H1 (cell line): ENCODE results near the gene SLC35F1. TPM values are rescaled to one million over a fixed set of nuclear protein-coding genes. Genes with fewer than 3 reads are reported as not detected.

Source experiments
- BRCA1 ChIP-seq: IDR thresholded peaks from 2 replicates; pipeline ENCODE4 v1.6.1; 2012; ENCODE audit warnings: low read depth, low read length, improper control_type of control experiment
- CHD1 ChIP-seq: IDR thresholded peaks from 2 replicates; pipeline ENCODE4 v1.6.1; 2012; ENCODE audit warnings: low read depth, low read length, improper control_type of control experiment
- RNF2 ChIP-seq: fragments of 200-900, 300-1000 bp; sonication (generic); IDR thresholded peaks from 2 replicates; pipeline ENCODE4 v1.7.1; 2016; ENCODE audit warnings: borderline replicate concordance, low read depth, mild to moderate bottlenecking, antibody characterized with exemption, low read length; ENCODE audit not compliant: poor library complexity, severe bottlenecking; ENCODE audit errors: missing control alignments
- YY1 ChIP-seq: IDR thresholded peaks from 2 replicates; pipeline ENCODE4 v1.6.1; 2011; ENCODE audit warnings: low read depth, mild to moderate bottlenecking, low read length
- polyA plus RNA-seq, 7 experiments: library from polyadenylated mRNA; depleted of rRNA in 3 of 7; stranded (reverse) in 5 of 7; unstranded in 2 of 7; fragments of >200 nt in 5 of 7; fragments of 200-250 nt in 2 of 7; gene quantifications; 1 replicate in 5 of 7; 2 replicates in 1 of 7; 4 replicates in 1 of 7; pipeline versions ENCODE4 v1.2.1 to v1.2.3, GENCODE V29; 2011 to 2013; ENCODE audit warnings: missing spikeins in 2 of 7, mixed read lengths in 2 of 7
- total RNA-seq: library from RNA; stranded (reverse); fragmentation: NEBNext Ultra II Directional; extraction: Animal tissue kit (Norgen Biotek cat#: 25700); gene quantifications from 2 replicates; pipeline ENCODE4 v1.2.1, GENCODE V29; 2021
- TF ChIP-seq, protein P1 (sequence below): fragments of 300-600 bp; sonication (generic); IDR thresholded peaks from 2 replicates; pipeline ENCODE4 v1.7.1; 2012; ENCODE audit warnings: low read length, moderate library complexity, mild to moderate bottlenecking, inconsistent platforms; ENCODE audit not compliant: insufficient replicate concordance
- TF ChIP-seq, protein P2 (sequence below): IDR thresholded peaks from 2 replicates; pipeline ENCODE4 v1.6.1; 2012; ENCODE audit warnings: inconsistent platforms

The SLC35F1 gene
- total and polyA plus RNA-seq, 2 of the 8 experiments (the other 6 are each of a cell fraction or from before 2014, with no cell fraction given), result 7.0 to 10.0 TPM

DNA sequence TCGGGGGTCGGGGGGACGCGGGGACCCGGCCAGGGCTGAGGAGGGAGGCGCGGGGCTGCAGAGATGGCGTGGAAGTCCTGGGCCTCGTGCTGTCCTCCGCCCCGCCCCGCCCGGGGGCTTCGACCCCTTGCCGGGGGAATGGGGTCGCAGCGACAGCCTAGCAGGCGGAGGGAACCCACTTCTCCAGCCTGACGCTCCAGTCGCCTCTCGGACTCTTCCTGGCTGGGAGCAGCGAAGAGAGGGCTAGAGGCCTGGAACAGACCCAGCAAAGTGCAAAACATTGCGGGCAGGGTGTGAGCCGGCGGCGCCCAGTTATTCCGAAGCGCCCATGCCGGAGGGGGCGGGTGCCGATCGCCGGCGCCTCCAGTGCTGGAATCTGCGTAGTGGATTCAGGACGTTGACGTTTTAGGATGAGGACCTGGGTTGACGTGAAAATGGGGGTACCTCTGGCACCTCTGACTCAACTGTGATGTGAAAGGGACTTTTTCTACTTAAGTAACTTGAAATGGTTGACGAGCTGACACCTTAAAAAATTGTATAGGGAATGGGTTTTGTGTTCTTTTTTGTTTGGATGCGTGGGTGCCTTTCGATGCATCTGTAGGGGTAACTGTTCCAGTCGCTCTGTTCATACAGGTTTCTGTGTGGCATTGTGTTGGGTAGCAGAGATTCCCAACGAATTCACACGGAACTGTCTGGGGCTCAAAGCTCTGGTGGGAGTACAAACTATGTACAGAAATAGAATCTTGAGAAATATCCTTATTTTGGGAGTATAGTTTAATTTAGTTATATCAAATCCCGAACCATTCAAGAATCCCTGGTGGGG lies 1.4 kb downstream of the SLC35F1 start (continued):
- TF ChIP-seq RNF2 (peak; percentile 39), YY1 (0 out of 2 replicates have a peak, but pooled peaks have one; percentile 6), CHD1 (no peak), BRCA1 (no peak)
- TF ChIP-seq, protein P1, sequence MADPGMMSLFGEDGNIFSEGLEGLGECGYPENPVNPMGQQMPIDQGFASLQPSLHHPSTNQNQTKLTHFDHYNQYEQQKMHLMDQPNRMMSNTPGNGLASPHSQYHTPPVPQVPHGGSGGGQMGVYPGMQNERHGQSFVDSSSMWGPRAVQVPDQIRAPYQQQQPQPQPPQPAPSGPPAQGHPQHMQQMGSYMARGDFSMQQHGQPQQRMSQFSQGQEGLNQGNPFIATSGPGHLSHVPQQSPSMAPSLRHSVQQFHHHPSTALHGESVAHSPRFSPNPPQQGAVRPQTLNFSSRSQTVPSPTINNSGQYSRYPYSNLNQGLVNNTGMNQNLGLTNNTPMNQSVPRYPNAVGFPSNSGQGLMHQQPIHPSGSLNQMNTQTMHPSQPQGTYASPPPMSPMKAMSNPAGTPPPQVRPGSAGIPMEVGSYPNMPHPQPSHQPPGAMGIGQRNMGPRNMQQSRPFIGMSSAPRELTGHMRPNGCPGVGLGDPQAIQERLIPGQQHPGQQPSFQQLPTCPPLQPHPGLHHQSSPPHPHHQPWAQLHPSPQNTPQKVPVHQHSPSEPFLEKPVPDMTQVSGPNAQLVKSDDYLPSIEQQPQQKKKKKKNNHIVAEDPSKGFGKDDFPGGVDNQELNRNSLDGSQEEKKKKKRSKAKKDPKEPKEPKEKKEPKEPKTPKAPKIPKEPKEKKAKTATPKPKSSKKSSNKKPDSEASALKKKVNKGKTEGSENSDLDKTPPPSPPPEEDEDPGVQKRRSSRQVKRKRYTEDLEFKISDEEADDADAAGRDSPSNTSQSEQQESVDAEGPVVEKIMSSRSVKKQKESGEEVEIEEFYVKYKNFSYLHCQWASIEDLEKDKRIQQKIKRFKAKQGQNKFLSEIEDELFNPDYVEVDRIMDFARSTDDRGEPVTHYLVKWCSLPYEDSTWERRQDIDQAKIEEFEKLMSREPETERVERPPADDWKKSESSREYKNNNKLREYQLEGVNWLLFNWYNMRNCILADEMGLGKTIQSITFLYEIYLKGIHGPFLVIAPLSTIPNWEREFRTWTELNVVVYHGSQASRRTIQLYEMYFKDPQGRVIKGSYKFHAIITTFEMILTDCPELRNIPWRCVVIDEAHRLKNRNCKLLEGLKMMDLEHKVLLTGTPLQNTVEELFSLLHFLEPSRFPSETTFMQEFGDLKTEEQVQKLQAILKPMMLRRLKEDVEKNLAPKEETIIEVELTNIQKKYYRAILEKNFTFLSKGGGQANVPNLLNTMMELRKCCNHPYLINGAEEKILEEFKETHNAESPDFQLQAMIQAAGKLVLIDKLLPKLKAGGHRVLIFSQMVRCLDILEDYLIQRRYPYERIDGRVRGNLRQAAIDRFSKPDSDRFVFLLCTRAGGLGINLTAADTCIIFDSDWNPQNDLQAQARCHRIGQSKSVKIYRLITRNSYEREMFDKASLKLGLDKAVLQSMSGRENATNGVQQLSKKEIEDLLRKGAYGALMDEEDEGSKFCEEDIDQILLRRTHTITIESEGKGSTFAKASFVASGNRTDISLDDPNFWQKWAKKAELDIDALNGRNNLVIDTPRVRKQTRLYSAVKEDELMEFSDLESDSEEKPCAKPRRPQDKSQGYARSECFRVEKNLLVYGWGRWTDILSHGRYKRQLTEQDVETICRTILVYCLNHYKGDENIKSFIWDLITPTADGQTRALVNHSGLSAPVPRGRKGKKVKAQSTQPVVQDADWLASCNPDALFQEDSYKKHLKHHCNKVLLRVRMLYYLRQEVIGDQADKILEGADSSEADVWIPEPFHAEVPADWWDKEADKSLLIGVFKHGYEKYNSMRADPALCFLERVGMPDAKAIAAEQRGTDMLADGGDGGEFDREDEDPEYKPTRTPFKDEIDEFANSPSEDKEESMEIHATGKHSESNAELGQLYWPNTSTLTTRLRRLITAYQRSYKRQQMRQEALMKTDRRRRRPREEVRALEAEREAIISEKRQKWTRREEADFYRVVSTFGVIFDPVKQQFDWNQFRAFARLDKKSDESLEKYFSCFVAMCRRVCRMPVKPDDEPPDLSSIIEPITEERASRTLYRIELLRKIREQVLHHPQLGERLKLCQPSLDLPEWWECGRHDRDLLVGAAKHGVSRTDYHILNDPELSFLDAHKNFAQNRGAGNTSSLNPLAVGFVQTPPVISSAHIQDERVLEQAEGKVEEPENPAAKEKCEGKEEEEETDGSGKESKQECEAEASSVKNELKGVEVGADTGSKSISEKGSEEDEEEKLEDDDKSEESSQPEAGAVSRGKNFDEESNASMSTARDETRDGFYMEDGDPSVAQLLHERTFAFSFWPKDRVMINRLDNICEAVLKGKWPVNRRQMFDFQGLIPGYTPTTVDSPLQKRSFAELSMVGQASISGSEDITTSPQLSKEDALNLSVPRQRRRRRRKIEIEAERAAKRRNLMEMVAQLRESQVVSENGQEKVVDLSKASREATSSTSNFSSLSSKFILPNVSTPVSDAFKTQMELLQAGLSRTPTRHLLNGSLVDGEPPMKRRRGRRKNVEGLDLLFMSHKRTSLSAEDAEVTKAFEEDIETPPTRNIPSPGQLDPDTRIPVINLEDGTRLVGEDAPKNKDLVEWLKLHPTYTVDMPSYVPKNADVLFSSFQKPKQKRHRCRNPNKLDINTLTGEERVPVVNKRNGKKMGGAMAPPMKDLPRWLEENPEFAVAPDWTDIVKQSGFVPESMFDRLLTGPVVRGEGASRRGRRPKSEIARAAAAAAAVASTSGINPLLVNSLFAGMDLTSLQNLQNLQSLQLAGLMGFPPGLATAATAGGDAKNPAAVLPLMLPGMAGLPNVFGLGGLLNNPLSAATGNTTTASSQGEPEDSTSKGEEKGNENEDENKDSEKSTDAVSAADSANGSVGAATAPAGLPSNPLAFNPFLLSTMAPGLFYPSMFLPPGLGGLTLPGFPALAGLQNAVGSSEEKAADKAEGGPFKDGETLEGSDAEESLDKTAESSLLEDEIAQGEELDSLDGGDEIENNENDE, result no peak
- TF ChIP-seq, protein P2, sequence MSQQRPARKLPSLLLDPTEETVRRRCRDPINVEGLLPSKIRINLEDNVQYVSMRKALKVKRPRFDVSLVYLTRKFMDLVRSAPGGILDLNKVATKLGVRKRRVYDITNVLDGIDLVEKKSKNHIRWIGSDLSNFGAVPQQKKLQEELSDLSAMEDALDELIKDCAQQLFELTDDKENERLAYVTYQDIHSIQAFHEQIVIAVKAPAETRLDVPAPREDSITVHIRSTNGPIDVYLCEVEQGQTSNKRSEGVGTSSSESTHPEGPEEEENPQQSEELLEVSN, result peak; percentile 77; the same call in 1 of the 2 replicates
